Subcutaneous abdominal adipose tissue (tissue), 5 donors: ENCODE data around the gene DPP7.

Source experiments
- H3K27ac ChIP-seq: one replicate; pipeline ENCODE4 v1.7.0; 2013; ENCODE audit warnings: low read depth, mild to moderate bottlenecking, inconsistent platforms, low read length, moderate library complexity
- H3K27me3 ChIP-seq, 5 donors: one replicate each; pipeline ENCODE4 v1.7.0; 2013; ENCODE audit warnings: low read length in 5 of 5, inconsistent platforms in 1 of 5; ENCODE audit not compliant: control insufficient read depth in 5 of 5, insufficient read depth in 4 of 5
- H3K36me3 ChIP-seq, 5 donors: one replicate each; pipeline ENCODE4 v1.7.0; 2013; ENCODE audit warnings: low read length in 5 of 5; ENCODE audit not compliant: control insufficient read depth in 5 of 5, insufficient read depth in 5 of 5
- H3K4me1 ChIP-seq, 5 donors: one replicate each; pipeline ENCODE4 v1.7.0; 2013; ENCODE audit warnings: low read length in 5 of 5, mild to moderate bottlenecking in 3 of 5, moderate library complexity in 1 of 5; ENCODE audit not compliant: control insufficient read depth in 5 of 5, insufficient read depth in 5 of 5
- H3K4me3 ChIP-seq, 5 donors: one replicate each; pipeline ENCODE4 v1.7.0; 2013; ENCODE audit warnings: low read length in 5 of 5, low read depth in 1 of 5
- H3K9ac ChIP-seq, 5 donors: one replicate each; pipeline ENCODE4 v1.7.0; 2013; ENCODE audit warnings: low read length in 5 of 5, mild to moderate bottlenecking in 4 of 5, moderate library complexity in 3 of 5
- H3K9me3 ChIP-seq, 5 donors: one replicate each; pipeline ENCODE4 v1.7.0; 2013; ENCODE audit warnings: low read length in 5 of 5; ENCODE audit not compliant: control insufficient read depth in 5 of 5
- donor health status: healthy.
- donor health status: healthy.
- donor health status: healthy.
- donor health status: healthy.
- donor health status: healthy.

The DPP7 gene

DNA sequence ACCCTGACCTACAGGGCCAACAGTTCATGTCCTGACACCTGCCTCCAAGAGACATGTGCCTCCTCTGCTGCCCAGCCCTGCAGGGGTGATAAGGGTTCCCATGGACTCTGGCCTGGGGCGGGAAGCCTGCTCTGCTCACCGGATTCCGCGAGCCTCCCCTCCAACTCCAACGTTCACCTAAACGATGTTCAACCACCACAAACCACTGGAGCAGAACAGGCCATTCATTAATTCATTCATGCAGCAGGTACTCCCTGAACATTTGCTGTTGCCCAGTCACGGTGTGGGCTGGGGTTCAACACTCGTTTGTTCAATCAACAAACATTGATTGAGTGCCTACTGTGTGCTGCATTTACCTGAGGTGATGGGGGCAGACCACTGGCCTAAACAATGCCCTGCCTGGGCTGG lies 40.5 kb downstream of the DPP7 start:
- no peaks in the 10 kb centered on the region for H3K36me3 ChIP-seq
- peaks cover 3 to 7% (median 6%) of the 10 kb centered on the region in 5 donors for H3K27me3 ChIP-seq
- H3K4me3 ChIP-seq, result no peak overlapping the region
- no peak overlapping the region for H3K9ac ChIP-seq
- H3K9me3 ChIP-seq, result no peaks in the 10 kb centered on the region
- H3K27ac ChIP-seq, result no peak overlapping the region
- peaks cover 0 to 37% (median 27%) of the 10 kb centered on the region in 5 donors for H3K4me1 ChIP-seq

DNA sequence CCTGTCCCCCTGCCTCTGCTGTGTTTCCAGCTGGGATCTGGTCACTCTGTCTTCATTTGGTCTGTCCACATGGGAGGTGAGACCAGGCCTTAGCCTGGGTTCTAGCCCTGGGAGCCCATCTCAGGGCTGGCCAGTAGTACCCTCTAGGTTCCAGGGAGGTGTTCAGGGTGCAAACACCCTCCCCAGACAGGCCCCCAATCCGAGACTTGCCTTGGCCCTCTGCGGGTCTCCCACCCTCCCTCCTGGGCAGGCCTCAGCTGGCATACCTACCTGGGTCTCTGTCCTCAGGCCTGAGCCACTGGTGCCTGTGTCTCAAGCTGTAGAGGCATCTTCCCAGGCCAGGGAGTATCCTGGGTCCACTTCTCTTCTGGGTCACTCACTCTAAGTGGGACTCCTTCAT lies 43.3 kb downstream of the DPP7 start:
- no peaks in the 10 kb centered on the region for H3K36me3 ChIP-seq
- H3K9me3 ChIP-seq, result no peaks in the 10 kb centered on the region
- peak overlapping the region in 3 of 5 donors; percentile 15 to 48 (median 36) for H3K4me3 ChIP-seq
- peak overlapping the region in 2 of 5 donors; percentile 26 for H3K9ac ChIP-seq
- no peak overlapping the region for H3K27ac ChIP-seq
- H3K27me3 ChIP-seq, result peaks cover 3 to 19% (median 12%) of the 10 kb centered on the region in 5 donors
- peaks cover 0 to 18% (median 10%) of the 10 kb centered on the region in 5 donors for H3K4me1 ChIP-seq

DNA sequence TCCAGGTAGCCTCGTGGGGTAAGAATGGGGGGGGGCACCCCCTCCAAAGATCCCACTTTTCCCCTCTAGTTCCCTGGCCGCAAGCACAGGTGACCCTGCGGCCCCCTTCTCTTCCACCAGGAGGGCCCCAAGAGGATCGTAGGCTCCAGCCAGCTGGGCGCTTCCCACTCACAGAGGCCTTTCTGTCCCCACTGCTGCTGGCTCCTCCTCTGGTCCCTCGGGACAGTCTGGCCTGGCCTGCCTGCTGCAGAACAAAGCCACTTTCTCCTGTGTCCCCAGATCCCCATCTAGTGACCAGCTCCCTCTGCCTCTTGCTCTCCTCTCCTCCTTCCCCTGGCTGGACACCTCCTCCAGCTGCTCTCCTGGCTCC lies 43.6 kb downstream of the DPP7 start:
- Histone ChIP-seq H3K4me3 (peak overlapping the region in 4 of 5 donors; percentile 15 to 61 (median 42)), H3K36me3 (no peaks in the 10 kb centered on the region), H3K9ac (peak overlapping the region in 4 of 5 donors; percentile 26 to 33 (median 28)), H3K27ac (no peak overlapping the region), H3K4me1 (peaks cover 0 to 18% (median 10%) of the 10 kb centered on the region in 5 donors), H3K9me3 (no peaks in the 10 kb centered on the region), H3K27me3 (peaks cover 3 to 19% (median 12%) of the 10 kb centered on the region in 5 donors)

DNA sequence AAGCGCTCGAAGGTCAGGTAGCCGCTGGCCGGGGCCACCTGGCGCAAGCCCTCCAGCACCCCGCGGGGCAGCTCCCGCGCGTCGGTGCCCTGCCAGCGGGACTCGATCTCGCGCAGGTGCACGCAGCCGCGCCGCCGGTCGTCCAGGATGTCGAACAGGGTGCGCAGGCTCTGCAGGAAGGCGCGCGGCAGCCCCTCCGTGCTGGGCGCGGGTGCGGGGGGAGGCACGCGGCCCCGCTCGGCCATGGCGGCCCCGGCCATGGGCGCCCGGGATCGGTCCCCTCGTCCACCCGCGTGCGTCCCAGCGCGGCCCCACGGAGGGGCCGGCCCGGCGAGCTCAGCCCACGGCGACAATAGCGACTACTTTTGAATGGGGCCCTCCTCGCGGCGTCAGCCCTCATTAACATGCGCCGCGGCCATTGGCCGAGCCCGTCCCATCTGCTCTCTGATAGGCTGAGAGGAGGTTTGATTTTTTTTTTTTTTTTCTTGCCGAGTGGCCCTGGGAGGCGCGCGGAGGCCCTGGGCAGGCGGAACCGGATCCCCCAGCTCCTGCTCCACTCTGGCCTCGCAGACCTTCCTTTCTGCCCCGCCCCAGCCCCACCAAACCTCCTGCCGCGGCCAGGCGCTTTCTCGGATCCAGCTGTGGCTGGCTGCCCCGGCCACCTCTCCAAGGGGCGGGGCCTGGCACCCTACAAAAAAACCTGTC lies 44.2 kb downstream of the DPP7 start, which contains the start of gene SAPCD2:
SAPCD2 (minus strand) TSS at position 357 of the 705 bp plus-strand sequence; CDS start at position 260, 97 bp downstream.
- peaks cover 0 to 18% (median 10%) of the 10 kb centered on the region in 5 donors for H3K4me1 ChIP-seq
- no peaks in the 10 kb centered on the region for H3K9me3 ChIP-seq
- H3K27ac ChIP-seq, result no peak within 1 kb of the TSS
- peaks cover 3 to 19% (median 12%) of the 10 kb centered on the region in 5 donors for H3K27me3 ChIP-seq
- H3K4me3 ChIP-seq, result peak within 1 kb of the TSS; percentile 15 to 61 (median 39)
- peak within 1 kb of the TSS in 4 of 5 donors; percentile 26 to 33 (median 28) for H3K9ac ChIP-seq
- no peaks in the 10 kb centered on the region for H3K36me3 ChIP-seq

DNA sequence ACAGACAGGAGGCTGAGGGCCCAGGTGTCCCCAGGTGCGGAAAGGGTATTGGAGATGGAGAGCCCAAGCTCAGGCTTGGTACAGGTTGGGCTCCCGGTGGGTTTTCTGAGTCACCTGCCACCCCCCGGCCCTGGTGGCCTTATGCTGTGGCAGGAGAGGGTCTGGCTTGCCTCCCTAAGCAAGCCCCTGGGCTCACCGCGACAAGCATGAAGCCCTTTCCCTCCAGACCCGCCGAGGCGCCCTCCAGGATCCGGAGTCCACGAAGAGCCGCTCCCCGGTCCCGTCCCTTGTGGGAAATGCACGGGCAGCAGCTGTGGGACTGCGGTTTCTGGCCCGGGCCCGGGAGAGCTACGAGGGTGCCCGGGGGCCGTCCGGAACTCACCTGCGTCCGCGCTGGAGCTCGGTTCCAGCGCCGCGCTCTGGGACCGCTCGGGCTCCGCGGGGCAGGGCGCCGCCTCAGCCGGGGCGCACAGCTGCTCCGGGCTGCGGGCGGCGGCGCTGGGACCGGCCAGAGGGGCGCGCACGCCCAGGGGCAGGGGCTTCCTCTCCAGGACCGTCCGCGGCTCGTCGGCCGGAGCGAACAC lies 44.9 kb downstream of the DPP7 start:
- Histone ChIP-seq H3K36me3 (no peaks in the 10 kb centered on the region), H3K4me3 (no peak overlapping the region), H3K27me3 (peaks cover 3 to 19% (median 12%) of the 10 kb centered on the region in 5 donors), H3K27ac (no peak overlapping the region), H3K9ac (no peak overlapping the region), H3K4me1 (peaks cover 0 to 18% (median 10%) of the 10 kb centered on the region in 5 donors), H3K9me3 (no peaks in the 10 kb centered on the region)

DNA sequence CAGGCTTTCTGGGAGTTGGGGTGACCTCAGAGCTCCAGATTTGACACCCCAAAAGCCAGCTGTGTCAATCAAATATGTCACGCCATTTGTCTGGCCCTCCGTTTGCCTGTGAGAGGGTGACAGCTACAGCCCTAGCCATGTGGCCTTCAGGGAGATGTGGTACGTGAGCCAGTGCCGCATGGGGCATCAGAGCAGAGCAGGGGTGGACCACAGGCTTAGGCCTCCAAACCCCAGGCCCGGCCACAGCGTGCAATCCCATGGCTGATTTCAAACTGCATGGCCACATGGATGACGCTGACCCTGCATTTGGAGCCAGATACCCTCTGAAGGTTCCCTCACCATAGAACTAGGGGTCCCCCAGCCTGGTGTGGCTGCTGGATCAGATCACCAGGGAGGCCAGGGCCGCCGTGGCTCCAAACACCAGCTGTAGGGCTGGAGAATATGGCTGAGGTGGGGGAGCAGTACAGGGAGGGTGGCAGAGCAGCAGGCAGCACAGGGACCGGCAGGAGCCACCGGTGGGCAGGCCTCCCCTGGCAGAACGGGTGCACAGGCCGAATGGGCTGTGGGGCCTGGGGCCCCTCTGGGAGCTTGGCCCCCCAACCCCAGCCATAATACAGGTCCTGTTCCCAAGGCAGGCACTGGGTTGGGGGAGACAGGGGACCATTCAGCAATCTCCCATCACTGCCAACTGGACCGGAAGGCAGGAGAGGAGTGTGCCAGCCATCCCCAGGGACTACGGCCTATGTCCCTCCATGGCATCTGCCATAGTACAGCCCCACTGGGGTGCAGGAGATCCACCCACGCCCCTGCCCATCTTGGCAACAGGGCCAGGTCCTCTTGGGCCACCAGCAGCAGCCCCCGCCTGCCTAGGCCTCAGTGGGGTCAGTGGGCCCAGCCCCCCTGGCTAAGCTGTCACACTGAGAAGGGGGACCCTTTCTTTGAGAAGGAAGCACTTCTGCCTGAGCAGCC lies 45.7 kb downstream of the DPP7 start:
- Histone ChIP-seq H3K4me3 (no peak overlapping the region), H3K9me3 (no peaks in the 10 kb centered on the region), H3K36me3 (no peaks in the 10 kb centered on the region), H3K27me3 (peaks cover 3 to 19% (median 12%) of the 10 kb centered on the region in 5 donors), H3K27ac (no peak overlapping the region), H3K4me1 (peaks cover 0 to 19% (median 12%) of the 10 kb centered on the region in 5 donors), H3K9ac (peak overlapping the region in 1 of 5 donors; percentile 3)

DNA sequence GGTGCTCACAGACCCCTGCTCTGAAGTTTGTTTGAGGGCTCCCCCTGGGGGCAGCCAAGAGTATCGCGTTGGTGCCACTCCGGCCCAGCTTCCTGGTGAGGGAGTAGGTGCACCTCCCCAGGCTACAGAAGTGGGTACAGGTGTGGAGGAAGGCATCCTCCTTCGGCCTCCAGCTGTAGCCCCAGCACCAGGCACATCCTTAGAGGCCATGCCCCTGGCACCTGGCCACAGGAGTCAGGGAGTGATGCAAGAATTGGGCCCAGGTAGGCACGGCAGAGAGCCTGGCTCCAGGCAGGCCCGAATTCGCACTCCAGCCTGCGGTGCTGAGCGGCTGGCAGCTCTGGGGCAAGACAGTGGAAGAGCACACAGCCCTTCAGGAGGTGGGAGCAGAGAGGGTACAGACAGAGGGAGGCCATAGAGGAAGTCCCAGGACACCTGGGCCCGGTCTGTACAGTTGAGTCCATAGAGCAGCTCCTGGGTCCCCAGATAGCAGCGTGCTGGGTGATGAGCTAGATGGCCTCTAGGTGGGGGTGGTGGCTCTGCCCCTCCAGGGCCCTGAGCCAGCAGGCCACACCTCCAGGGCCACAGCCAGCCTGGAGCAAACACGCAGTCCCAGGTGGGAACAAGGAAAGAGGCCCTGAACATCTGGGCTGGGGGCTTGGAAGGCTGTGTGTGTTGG lies 46.5 kb downstream of the DPP7 start:
- no peak overlapping the region for H3K9ac ChIP-seq
- H3K27ac ChIP-seq, result no peak overlapping the region
- peaks cover 3 to 19% (median 12%) of the 10 kb centered on the region in 5 donors for H3K27me3 ChIP-seq
- peaks cover 0 to 20% (median 13%) of the 10 kb centered on the region in 5 donors for H3K4me1 ChIP-seq
- H3K4me3 ChIP-seq, result no peak overlapping the region
- H3K36me3 ChIP-seq, result no peaks in the 10 kb centered on the region
- H3K9me3 ChIP-seq, result no peaks in the 10 kb centered on the region

DNA sequence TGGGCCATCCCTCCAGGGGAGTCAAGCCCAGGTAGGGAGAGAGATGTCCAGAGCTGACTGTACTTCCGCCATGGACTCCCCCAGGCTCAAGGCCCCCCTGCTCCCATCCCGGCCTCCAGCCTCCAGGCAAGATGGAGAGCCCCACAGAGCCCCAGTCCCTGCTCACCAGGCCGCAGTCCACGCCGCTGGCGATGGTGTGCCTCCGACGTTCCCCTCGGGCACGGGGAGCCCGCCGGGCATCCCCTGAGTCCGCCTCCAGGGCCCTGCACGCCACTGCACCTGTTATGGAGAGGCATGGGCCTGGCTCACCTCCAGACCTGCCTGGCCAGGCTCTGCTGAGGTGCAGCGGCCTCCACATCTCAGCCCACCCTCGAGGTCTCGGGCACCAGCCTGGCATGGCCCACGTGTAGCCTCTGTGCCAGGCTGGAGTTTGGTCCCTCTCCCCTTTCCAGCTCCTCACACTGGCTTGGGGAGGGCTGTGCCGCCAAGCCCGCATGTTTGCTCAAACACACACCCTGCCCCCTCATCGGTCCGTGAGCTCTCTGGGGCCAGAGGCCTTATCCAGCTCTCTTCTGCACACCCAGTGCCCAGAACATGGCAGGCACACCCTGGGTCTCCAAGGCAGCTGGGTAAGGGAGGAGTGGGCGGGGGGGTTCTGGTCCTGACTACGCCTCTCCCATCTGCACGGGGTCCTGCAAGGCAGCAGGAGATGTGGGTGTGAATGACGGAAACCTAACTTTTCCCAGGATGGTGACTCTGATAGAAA lies 48.3 kb downstream of the DPP7 start:
- H3K9me3 ChIP-seq, result no peaks in the 10 kb centered on the region
- no peaks in the 10 kb centered on the region for H3K36me3 ChIP-seq
- no peak overlapping the region for H3K27ac ChIP-seq
- H3K4me3 ChIP-seq, result no peak overlapping the region
- H3K9ac ChIP-seq, result no peak overlapping the region
- H3K27me3 ChIP-seq, result peaks cover 3 to 19% (median 12%) of the 10 kb centered on the region in 5 donors
- H3K4me1 ChIP-seq, result peaks cover 0 to 18% (median 10%) of the 10 kb centered on the region in 5 donors
